Vagina (tissue), 2 donors: ENCODE data around the gene PKP4.

Experiments
- POLR2A ChIP-seq, 2 donors: fragments of 450-650 bp; IDR thresholded peaks; one replicate each; pipeline ENCODE4 v1.6.1; 2017; ENCODE audit warnings: antibody characterized with exemption in 2 of 2, mild to moderate bottlenecking in 2 of 2, moderate library complexity in 2 of 2
- POLR2AphosphoS5 ChIP-seq, 2 donors: sonication (generic); formaldehyde crosslinking; IDR thresholded peaks; one replicate each; pipeline ENCODE4 v1.9.0; 2017; ENCODE audit warnings: antibody characterized with exemption in 2 of 2, mild to moderate bottlenecking in 2 of 2, low read depth in 1 of 2; ENCODE audit not compliant: insufficient read depth in 1 of 2
- TF ChIP-seq, protein P1 (sequence below), 3 experiments: fragments of 450-650 bp in 2 of 3; fragments of 200-600 bp in 1 of 3; sonication (generic) in 1 of 3; IDR thresholded peaks; one replicate each; pipeline ENCODE4 v1.5.1; 2017 to 2019; ENCODE audit warnings: antibody characterized with exemption in 3 of 3, mild to moderate bottlenecking in 2 of 3, moderate library complexity in 2 of 3

DNA sequence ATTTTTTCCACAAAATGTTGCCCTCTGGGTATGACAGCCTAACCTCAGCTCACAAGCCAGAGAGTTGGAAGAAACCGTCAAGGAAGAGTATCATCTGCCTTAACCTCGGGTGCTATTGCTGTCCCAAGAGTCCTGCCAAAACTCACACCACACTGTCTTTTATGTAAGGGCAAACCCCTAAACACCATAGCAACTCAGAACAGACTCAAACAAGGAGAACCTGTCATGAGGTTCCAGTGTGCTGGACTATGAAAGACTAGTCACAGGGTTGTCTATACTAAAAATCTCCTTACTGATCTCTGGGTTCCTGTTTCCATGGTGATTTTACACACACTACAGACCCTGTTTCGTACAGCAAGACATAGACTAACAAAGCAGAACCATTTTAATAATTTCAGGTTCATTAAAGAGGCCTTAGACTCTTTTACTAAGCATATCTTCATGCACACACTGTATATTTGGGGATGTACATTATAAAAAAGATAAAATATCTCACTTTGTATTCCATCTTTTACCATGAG is 159.8 kb downstream of the PKP4 start:
- TF ChIP-seq POLR2AphosphoS5 (IDR thresholded peaks at IDR 0.05; ENCODE audit: insufficient read depth in 1 of 2, low read depth in 1 of 2) (no peak), POLR2A (IDR thresholded peaks at IDR 0.05) (no peak)
- TF ChIP-seq, protein P1, sequence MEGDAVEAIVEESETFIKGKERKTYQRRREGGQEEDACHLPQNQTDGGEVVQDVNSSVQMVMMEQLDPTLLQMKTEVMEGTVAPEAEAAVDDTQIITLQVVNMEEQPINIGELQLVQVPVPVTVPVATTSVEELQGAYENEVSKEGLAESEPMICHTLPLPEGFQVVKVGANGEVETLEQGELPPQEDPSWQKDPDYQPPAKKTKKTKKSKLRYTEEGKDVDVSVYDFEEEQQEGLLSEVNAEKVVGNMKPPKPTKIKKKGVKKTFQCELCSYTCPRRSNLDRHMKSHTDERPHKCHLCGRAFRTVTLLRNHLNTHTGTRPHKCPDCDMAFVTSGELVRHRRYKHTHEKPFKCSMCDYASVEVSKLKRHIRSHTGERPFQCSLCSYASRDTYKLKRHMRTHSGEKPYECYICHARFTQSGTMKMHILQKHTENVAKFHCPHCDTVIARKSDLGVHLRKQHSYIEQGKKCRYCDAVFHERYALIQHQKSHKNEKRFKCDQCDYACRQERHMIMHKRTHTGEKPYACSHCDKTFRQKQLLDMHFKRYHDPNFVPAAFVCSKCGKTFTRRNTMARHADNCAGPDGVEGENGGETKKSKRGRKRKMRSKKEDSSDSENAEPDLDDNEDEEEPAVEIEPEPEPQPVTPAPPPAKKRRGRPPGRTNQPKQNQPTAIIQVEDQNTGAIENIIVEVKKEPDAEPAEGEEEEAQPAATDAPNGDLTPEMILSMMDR (IDR thresholded peaks at IDR 0.05), result no peak
